Right kidney (tissue), 1 donor: ENCODE measurements around the gene HAUS8.
"Not testable (repeated sequence)": the region's sequence is repeated elsewhere in the genome, so short reads cannot be mapped to it uniquely, and the experiment has no call there.

ENCODE experiments used
- DNase-seq: peaks from one replicate; pipeline ENCODE4 v3.0.0-alpha.2; 2016

The HAUS8 gene

GRCh38 chr19:17103177-17103576 is 27.9 kb upstream of the HAUS8 start:
- DNase-seq: no peak

GRCh38 chr19:17101686-17102628 is 26.7 kb upstream of the HAUS8 start:
- DNase-seq: no peak

- DNase-seq: no peak
Observed at GRCh38 chr19:17098326-17098725, 23.1 kb upstream of the HAUS8 start.

GRCh38 chr19:17097593-17098126 is 22.4 kb upstream of the HAUS8 start:
- no peak for DNase-seq

GRCh38 chr19:17095141-17095919 is 20.1 kb upstream of the HAUS8 start:
- DNase-seq: no peak

GRCh38 chr19:17094694-17095093 is 19.4 kb upstream of the HAUS8 start:
- DNase-seq: not testable (repeated sequence)

GRCh38 chr19:17092696-17093095 is 17.4 kb upstream of the HAUS8 start:
- no peak for DNase-seq

GRCh38 chr19:17091758-17092333 is 16.6 kb upstream of the HAUS8 start:
- no peak for DNase-seq

- DNase-seq: no peak
Observed at GRCh38 chr19:17090583-17090982, 15.3 kb upstream of the HAUS8 start.

- DNase-seq: no peak
Observed at GRCh38 chr19:17088552-17088951, 13.3 kb upstream of the HAUS8 start.

- DNase-seq: no peak
Observed at GRCh38 chr19:17086834-17087233, 11.6 kb upstream of the HAUS8 start.

- no peak for DNase-seq
Observed at GRCh38 chr19:17086120-17086519, 10.9 kb upstream of the HAUS8 start.

- no peak for DNase-seq
Observed at GRCh38 chr19:17081672-17082630, 6.7 kb upstream of the HAUS8 start.

GRCh38 chr19:17080440-17080801 is 5.2 kb upstream of the HAUS8 start:
- no peak for DNase-seq

- DNase-seq: peak; percentile 53
Observed at GRCh38 chr19:17079710-17080439, 4.6 kb upstream of the HAUS8 start.

- DNase-seq: peak; percentile 18
Observed at GRCh38 chr19:17078920-17079709, 3.9 kb upstream of the HAUS8 start.

GRCh38 chr19:17078036-17078919 is 3.0 kb upstream of the HAUS8 start:
- no peak for DNase-seq

- no peak for DNase-seq
Observed at GRCh38 chr19:17077447-17078028, 2.3 kb upstream of the HAUS8 start.
